PC-3 (cell line): Measurements from ENCODE around the gene RCOR1.

Source experiments
- EZH2 ChIP-seq: fragments of 300-600 bp; sonication (generic); IDR thresholded peaks from one replicate; pipeline ENCODE4 v1.6.1; 2017; ENCODE audit warnings: antibody characterized with exemption, mild to moderate bottlenecking, low read length; ENCODE audit not compliant: unreplicated experiment
- EZH2phosphoT487 ChIP-seq: fragments of 300-600 bp; sonication (generic); IDR thresholded peaks from 2 replicates; pipeline ENCODE4 v1.6.1; 2018; ENCODE audit warnings: mild to moderate bottlenecking, antibody characterized with exemption, low read length, borderline replicate concordance
- TF ChIP-seq, protein P1 (sequence below): fragments of 300-600 bp; sonication (generic); conservative IDR thresholded peaks from 2 replicates; pipeline ENCODE4 v1.5.1; 2017; ENCODE audit warnings: antibody characterized with exemption, low read depth, mild to moderate bottlenecking, low read length

DNA sequence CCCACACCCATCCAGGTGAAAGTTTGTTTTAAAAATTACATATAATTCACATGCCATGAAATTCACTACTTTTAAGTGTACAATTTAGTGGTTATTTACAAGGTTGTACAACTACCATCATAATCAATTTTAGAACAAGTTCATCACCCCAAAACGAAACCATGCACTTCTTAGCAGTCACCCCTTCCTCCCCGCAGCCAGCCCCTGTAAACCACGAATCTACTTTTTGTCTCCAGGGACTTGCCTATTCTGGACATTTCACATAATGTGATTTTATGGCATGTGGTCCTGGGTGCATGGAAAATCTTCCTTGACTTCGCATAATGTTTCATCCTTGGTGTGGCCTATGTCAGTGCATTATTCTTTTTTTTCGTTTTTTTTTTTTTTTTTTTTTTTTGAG is 165.6 kb downstream of the RCOR1 start:
- TF ChIP-seq, protein P1, sequence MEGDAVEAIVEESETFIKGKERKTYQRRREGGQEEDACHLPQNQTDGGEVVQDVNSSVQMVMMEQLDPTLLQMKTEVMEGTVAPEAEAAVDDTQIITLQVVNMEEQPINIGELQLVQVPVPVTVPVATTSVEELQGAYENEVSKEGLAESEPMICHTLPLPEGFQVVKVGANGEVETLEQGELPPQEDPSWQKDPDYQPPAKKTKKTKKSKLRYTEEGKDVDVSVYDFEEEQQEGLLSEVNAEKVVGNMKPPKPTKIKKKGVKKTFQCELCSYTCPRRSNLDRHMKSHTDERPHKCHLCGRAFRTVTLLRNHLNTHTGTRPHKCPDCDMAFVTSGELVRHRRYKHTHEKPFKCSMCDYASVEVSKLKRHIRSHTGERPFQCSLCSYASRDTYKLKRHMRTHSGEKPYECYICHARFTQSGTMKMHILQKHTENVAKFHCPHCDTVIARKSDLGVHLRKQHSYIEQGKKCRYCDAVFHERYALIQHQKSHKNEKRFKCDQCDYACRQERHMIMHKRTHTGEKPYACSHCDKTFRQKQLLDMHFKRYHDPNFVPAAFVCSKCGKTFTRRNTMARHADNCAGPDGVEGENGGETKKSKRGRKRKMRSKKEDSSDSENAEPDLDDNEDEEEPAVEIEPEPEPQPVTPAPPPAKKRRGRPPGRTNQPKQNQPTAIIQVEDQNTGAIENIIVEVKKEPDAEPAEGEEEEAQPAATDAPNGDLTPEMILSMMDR, result no peak
- TF ChIP-seq EZH2 (no peak), EZH2phosphoT487 (no peak)
